H9 (cell line): ENCODE results near the gene SLC33A1. TPM values are rescaled to one million over a fixed set of nuclear protein-coding genes. Genes with fewer than 3 reads are reported as not detected.

Experiments used
- DNase-seq: peaks from one replicate; pipeline ENCODE4 v3.0.0-alpha.2; 2017
- H2AFZ ChIP-seq: one replicate; pipeline ENCODE4 v1.6.1; 2013; ENCODE audit warnings: mild to moderate bottlenecking, low read length, control low read depth, moderate library complexity
- H2AK5ac ChIP-seq: 2 replicates; pipeline ENCODE4 v1.6.1; 2013; ENCODE audit warnings: low read length, control low read depth, mixed read lengths; ENCODE audit not compliant: insufficient read length
- H2BK120ac ChIP-seq: one replicate; pipeline ENCODE4 v1.6.1; 2013; ENCODE audit warnings: low read depth, mild to moderate bottlenecking, low read length, control low read depth, inconsistent platforms; ENCODE audit not compliant: poor library complexity, severe bottlenecking
- H2BK12ac ChIP-seq: 2 replicates; pipeline ENCODE4 v1.6.1; 2013; ENCODE audit warnings: low read length, control low read depth, mixed read lengths, low read depth; ENCODE audit not compliant: insufficient read length
- H2BK15ac ChIP-seq: 2 replicates; pipeline ENCODE4 v1.6.1; 2013; ENCODE audit warnings: low read depth, low read length, control low read depth
- H2BK20ac ChIP-seq: one replicate; pipeline ENCODE4 v1.6.1; 2013; ENCODE audit warnings: low read depth, mild to moderate bottlenecking, low read length, control low read depth, inconsistent platforms; ENCODE audit not compliant: poor library complexity, severe bottlenecking
- H2BK5ac ChIP-seq: 2 replicates; pipeline ENCODE4 v1.6.1; 2013; ENCODE audit warnings: low read length, control low read depth, mixed read lengths; ENCODE audit not compliant: insufficient read length
- H3K14ac ChIP-seq: 2 replicates; pipeline ENCODE4 v1.6.1; 2013; ENCODE audit warnings: low read length, control low read depth; ENCODE audit not compliant: insufficient read depth
- H3K18ac ChIP-seq: 2 replicates; pipeline ENCODE4 v1.6.1; 2013; ENCODE audit warnings: low read depth, mild to moderate bottlenecking, mixed read lengths, low read length, control low read depth; ENCODE audit not compliant: insufficient read length
- H3K23ac ChIP-seq: 2 replicates; pipeline ENCODE4 v1.6.1; 2013; ENCODE audit warnings: low read length, control low read depth, mixed read lengths, low read depth; ENCODE audit not compliant: insufficient read length
- H3K23me2 ChIP-seq: 2 replicates; pipeline ENCODE4 v1.6.1; 2013; ENCODE audit warnings: low read depth, mild to moderate bottlenecking, mixed read lengths, low read length, control low read depth; ENCODE audit not compliant: insufficient read length, poor library complexity, severe bottlenecking
- H3K27ac ChIP-seq: 2 replicates; pipeline ENCODE4 v1.5.1; 2013; ENCODE audit warnings: low read length, control low read depth, mixed read lengths, low read depth; ENCODE audit not compliant: insufficient read length
- H3K27me3 ChIP-seq: 2 replicates; pipeline ENCODE4 v1.6.1; 2013; ENCODE audit warnings: low read length, control low read depth, inconsistent platforms; ENCODE audit not compliant: insufficient read depth
- H3K4ac ChIP-seq: 2 replicates; pipeline ENCODE4 v1.6.1; 2013; ENCODE audit warnings: low read depth, mild to moderate bottlenecking, control low read depth, inconsistent platforms, low read length, moderate library complexity
- H3K4me1 ChIP-seq: 2 replicates; pipeline ENCODE4 v1.6.1; 2013; ENCODE audit warnings: low read length, control low read depth, inconsistent platforms; ENCODE audit not compliant: insufficient read depth
- H3K4me2 ChIP-seq: 2 replicates; pipeline ENCODE4 v1.6.1; 2013; ENCODE audit warnings: low read length, control low read depth, mixed read lengths; ENCODE audit not compliant: insufficient read length, insufficient read depth
- H3K56ac ChIP-seq: 2 replicates; pipeline ENCODE4 v1.6.1; 2013; ENCODE audit warnings: low read depth, mild to moderate bottlenecking, mixed read lengths, low read length, control low read depth; ENCODE audit not compliant: insufficient read length
- H3K79me1 ChIP-seq: 2 replicates; pipeline ENCODE4 v1.6.1; 2013; ENCODE audit warnings: low read depth, mild to moderate bottlenecking, moderate library complexity, low read length, control low read depth, inconsistent platforms; ENCODE audit not compliant: insufficient read depth, poor library complexity, severe bottlenecking
- H3K79me2 ChIP-seq: 2 replicates; pipeline ENCODE4 v1.6.1; 2013; ENCODE audit warnings: low read length, control low read depth, inconsistent platforms; ENCODE audit not compliant: insufficient read depth
- H3K9ac ChIP-seq: 2 replicates; pipeline ENCODE4 v1.6.1; 2013; ENCODE audit warnings: low read length, control low read depth, mixed read lengths; ENCODE audit not compliant: insufficient read length; ENCODE audit errors: extremely low read depth
- H3K9me3 ChIP-seq: one replicate; pipeline ENCODE4 v1.6.1; 2013; ENCODE audit warnings: low read depth, low read length, inconsistent platforms; ENCODE audit not compliant: control insufficient read depth
- H3T11ph ChIP-seq: one replicate; pipeline ENCODE4 v1.6.1; 2013; ENCODE audit warnings: mild to moderate bottlenecking, low read length, control low read depth, inconsistent platforms
- H4K20me1 ChIP-seq: one replicate; pipeline ENCODE4 v1.6.1; 2013; ENCODE audit not compliant: control insufficient read depth, insufficient read length, insufficient read depth
- H4K5ac ChIP-seq: 2 replicates; pipeline ENCODE4 v1.6.1; 2013; ENCODE audit warnings: low read depth, mild to moderate bottlenecking, mixed read lengths, low read length, control low read depth; ENCODE audit not compliant: insufficient read length
- H4K8ac ChIP-seq: replicated peaks from 2 replicates; pipeline ENCODE4 v1.6.1; 2013; ENCODE audit warnings: low read length, control low read depth, mixed read lengths, low read depth; ENCODE audit not compliant: insufficient read length
- H4K91ac ChIP-seq: 2 replicates; pipeline ENCODE4 v1.6.1; 2013; ENCODE audit warnings: low read depth, mild to moderate bottlenecking, moderate library complexity, mixed read lengths, low read length, control low read depth; ENCODE audit not compliant: insufficient read length
- H3K27ac Mint-ChIP-seq, 3 experiments: 2 replicates in 2 of 3; 3 replicates in 1 of 3; pipeline ENCODE4 v1.8.0; 2020 to 2021; ENCODE audit warnings: mixed read lengths in 3 of 3, mild to moderate bottlenecking in 1 of 3, moderate library complexity in 1 of 3
- H3K27me3 Mint-ChIP-seq: 2 replicates; pipeline ENCODE4 v1.8.0; 2021; ENCODE audit warnings: low read depth, mild to moderate bottlenecking, moderate library complexity, mixed read lengths
- H3K36me3 Mint-ChIP-seq, 3 experiments: 2 replicates in 2 of 3; 3 replicates in 1 of 3; pipeline ENCODE4 v1.8.0; 2020 to 2021; ENCODE audit warnings: low read depth in 3 of 3, mixed read lengths in 3 of 3; ENCODE audit not compliant: insufficient read depth in 1 of 3
- H3K4me1 Mint-ChIP-seq, 2 experiments: 2 replicates each; pipeline ENCODE4 v1.8.0; 2020; ENCODE audit warnings: mixed read lengths in 2 of 2
- H3K4me3 Mint-ChIP-seq, 2 experiments: 2 replicates in 1 of 2; 3 replicates in 1 of 2; pipeline ENCODE4 v1.8.0; 2020 to 2021; ENCODE audit warnings: mild to moderate bottlenecking in 2 of 2, mixed read lengths in 2 of 2, moderate library complexity in 1 of 2
- H3K9me3 Mint-ChIP-seq, 2 experiments: 2 replicates in 1 of 2; 3 replicates in 1 of 2; pipeline ENCODE4 v1.8.0; 2020; ENCODE audit warnings: mild to moderate bottlenecking in 2 of 2, mixed read lengths in 2 of 2, moderate library complexity in 1 of 2
- CTCF ChIP-seq: fragments of 200-600 bp; sonication (generic); conservative IDR thresholded peaks from 3 replicates; pipeline ENCODE4 v1.8.0; 2021; ENCODE audit warnings: antibody characterized with exemption, mild to moderate bottlenecking
- total RNA-seq: library from RNA; stranded (reverse); gene quantifications from 2 replicates; pipeline ENCODE4 v1.2.1, GENCODE V29; 2021

The SLC33A1 gene
- total RNA-seq, 1 experiment from 2014 or later = 15.0 TPM

GRCh38 chr3:155778462-155778861, 75.8 kb downstream of the SLC33A1 start:
- no peaks in the 10 kb centered on the region for H3K23me2 ChIP-seq
- no peak overlapping the region for H3K9ac ChIP-seq
- H2BK120ac ChIP-seq = no peak overlapping the region
- no peaks in the 10 kb centered on the region for H3K9me3 ChIP-seq
- Mint-ChIP-seq H3K27me3 (no peaks in the 10 kb centered on the region), H3K4me3 (no peak overlapping the region), H3K4me1 (no peaks in the 10 kb centered on the region), H3K27ac (no peak overlapping the region; a peak in 1 of 7 replicates), H3K9me3 (peaks cover 0 to 6% of the 10 kb centered on the region in 2 experiments; a peak in 3 of 5 replicates), H3K36me3 (peaks cover 9 to 10% (median 9%) of the 10 kb centered on the region in 3 experiments)
- H3K56ac ChIP-seq = no peak overlapping the region
- no peak overlapping the region for H3K4me2 ChIP-seq
- no peak overlapping the region for H3T11ph ChIP-seq
- no peak overlapping the region for H3K23ac ChIP-seq
- no peak for DNase-seq
- H4K8ac ChIP-seq = no peak overlapping the region
- no peaks in the 10 kb centered on the region for H3K27me3 ChIP-seq
- no peak overlapping the region for H3K14ac ChIP-seq
- no peaks in the 10 kb centered on the region for H3K79me1 ChIP-seq
- no peak overlapping the region for H4K91ac ChIP-seq
- H4K20me1 ChIP-seq = no peaks in the 10 kb centered on the region
- no peak overlapping the region for H2BK15ac ChIP-seq
- no peaks in the 10 kb centered on the region for H3K79me2 ChIP-seq
- no peak overlapping the region for H2AFZ ChIP-seq
- no peak overlapping the region for H3K18ac ChIP-seq
- no peak overlapping the region for H4K5ac ChIP-seq
- H3K27ac ChIP-seq = no peak overlapping the region
- H2BK5ac ChIP-seq = no peak overlapping the region
- no peaks in the 10 kb centered on the region for H3K4me1 ChIP-seq
- H2BK20ac ChIP-seq = no peak overlapping the region
- H3K4ac ChIP-seq = no peak overlapping the region
- H2AK5ac ChIP-seq = no peak overlapping the region
- no peak for TF ChIP-seq CTCF
- no peak overlapping the region for H2BK12ac ChIP-seq
